Inferior parietal cortex (tissue), 1 donor: ENCODE data around the gene MIR17HG.
"Not testable (repeated sequence)": the region's sequence is repeated elsewhere in the genome, so short reads cannot be mapped to it uniquely, and the experiment has no call there.

Experiments
- DNase-seq: peaks from one replicate; pipeline ENCODE4 v3.0.0-alpha.2; 2016; ENCODE audit errors: extremely low spot score

MIR17HG gene

GRCh38 chr13:91347202-91347995, at the start of gene MIR17HG:
MIR17HG (plus strand) TSS chr13:91347687.
- DNase-seq: peak; percentile 91

GRCh38 chr13:91298060-91298459, 49.4 kb upstream of the MIR17HG start:
- DNase-seq: no peak

DNA sequence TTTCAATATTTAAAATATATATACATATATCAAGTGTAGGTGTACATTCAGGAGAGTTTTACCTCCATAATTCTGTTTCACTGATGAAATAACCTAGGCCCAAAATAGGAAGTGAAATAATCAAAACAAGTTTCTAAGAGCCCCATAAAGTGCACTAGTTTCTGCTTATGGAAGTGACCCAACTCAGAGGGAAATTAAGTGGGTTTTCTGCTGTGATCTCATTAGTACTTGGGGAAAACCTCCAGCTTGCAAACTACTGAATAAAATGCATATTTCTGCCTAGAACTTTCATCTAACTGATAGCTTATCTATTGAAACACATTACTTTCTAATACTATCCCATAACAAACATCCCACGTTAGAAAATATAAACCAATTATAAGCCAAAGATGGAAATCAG, 45.4 kb upstream of the MIR17HG start:
- no peak for DNase-seq

DNA sequence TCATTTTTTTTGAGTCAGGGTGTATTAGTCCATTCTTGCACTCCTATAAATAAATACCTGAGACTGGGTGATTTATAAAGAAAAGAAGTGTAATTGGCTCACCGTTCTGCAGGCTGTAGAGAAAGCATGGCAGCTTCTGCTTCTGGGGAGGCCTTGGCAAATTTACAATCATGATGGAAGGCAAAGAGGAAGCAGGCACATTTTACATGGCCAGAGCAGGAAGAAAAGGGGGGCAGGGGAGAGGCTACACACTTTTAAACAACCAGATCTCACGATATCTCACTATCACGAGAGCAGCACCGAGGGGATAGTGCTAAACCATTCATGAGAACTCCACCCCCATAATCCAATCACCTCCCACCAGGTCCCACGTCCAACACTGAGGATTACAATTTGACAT, 44.5 kb upstream of the MIR17HG start:
- DNase-seq: no peak

GRCh38 chr13:91304741-91305140, 42.7 kb upstream of the MIR17HG start:
- no peak for DNase-seq

GRCh38 chr13:91305652-91306051, 41.8 kb upstream of the MIR17HG start:
- no peak for DNase-seq

DNA sequence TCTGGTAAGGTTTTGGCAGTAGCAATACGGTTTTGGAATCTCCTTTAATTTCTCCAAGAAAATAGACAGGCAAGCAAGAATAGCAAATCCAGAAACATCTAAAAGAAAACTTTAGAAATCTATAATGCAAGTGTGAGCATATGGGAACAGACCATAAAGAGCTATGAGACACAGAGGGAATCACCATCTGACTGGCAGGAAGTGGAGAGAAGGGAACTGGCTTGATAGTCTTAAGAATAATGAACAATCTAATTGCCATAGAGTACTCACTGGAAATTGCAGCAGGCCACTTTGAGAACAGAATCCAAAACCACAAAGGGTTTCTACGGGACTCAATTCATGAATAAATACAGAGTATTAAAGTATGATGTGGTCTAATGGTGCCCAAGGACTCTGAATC, 39.6 kb upstream of the MIR17HG start:
- no peak for DNase-seq

- DNase-seq: no peak
Measured at GRCh38 chr13:91308299-91308698, 39.2 kb upstream of the MIR17HG start.

DNA sequence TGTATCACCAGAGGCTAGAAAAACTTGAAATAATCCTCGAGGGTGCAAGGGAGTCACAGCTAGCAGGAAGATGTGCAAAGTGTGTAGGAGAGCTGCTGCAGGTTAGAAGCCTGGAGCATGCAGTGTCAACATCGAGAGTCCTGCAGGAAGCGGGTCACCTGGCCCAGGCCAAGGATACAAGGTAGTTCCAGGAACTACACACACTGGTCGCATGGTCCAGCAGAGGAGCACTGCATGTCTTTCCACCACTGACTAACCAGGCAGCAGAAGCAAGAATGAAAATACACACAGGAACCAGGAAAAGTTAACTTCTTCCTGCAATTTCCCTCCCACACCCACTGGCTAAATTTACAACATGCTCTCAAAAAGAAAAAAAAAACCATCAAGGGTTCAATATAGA, 36.0 kb upstream of the MIR17HG start:
- no peak for DNase-seq

DNA sequence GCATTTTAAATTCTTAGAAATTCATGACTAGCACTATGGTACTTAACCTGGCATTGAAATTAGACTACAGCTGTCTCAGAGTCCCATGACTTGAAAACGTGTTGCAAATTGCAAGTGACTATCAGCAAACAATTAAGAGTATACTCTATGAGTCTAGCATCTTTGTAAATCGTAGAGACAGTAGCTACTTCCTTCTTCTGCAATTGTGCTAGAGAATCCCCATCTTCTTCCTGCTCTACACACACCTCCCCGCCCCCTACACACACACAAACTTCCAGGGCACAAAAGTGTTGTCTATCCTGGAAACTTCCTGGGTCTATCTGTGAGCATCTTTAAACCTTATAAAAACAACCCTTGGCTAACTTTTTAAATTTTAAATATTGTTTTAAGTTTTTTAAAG, 35.2 kb upstream of the MIR17HG start:
- no peak for DNase-seq

DNA sequence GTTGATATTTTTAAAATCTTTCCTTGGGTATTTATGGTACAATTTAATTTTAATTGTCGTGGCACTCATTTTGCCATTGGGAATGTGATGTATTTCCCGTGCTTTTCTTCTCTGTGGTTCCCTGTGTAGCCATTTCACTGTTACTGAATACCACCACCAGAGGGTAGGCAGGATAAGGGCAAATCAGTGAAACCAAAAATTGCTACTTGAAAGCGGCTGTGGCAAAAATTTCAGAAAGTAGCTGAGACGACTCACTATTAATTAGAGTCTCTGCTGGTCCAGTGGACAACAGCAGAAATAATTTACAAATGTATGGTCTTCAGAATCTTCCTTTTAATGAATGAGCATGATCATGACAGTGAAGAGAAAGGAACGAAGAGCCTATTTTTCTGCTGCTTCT, 34.4 kb upstream of the MIR17HG start:
- peak; percentile 53 for DNase-seq

DNA sequence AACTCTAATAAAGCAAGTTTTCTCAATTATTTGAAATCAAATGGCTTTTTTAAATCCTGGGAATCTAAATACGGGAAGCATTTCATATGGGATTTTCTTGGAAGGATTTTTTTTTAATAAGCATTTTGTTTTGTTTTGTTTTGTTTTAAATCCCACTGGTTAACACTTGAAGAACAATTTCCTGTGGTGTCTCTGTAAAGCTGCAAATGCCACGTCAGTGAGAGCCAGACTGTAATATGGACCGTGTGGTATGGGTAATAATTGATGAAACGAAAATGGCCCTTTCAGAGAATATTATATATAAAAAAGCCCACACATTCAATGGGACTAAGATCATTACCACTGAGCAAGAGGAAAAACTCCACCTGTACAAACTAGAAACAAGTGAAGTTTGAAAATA, 33.9 kb upstream of the MIR17HG start:
- DNase-seq: no peak

DNA sequence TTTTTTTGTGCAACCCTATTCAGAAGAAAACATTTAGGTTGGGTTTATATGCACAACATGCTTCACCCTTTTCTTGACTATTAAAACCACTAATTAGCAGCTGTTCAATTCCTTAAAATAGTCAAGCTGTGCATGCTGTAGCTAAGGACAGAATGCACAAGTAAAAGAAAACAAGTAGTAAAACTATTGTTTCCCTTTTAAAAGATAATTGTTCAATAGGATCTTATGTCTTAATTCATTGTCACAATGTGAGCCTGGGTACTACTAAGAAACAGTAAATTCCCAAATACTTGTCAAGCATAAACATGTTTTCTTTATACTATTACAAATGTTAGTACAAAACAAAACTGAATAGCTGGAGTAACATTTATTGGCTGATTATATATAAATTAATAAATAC, 32.6 kb upstream of the MIR17HG start:
- DNase-seq: no peak

DNA sequence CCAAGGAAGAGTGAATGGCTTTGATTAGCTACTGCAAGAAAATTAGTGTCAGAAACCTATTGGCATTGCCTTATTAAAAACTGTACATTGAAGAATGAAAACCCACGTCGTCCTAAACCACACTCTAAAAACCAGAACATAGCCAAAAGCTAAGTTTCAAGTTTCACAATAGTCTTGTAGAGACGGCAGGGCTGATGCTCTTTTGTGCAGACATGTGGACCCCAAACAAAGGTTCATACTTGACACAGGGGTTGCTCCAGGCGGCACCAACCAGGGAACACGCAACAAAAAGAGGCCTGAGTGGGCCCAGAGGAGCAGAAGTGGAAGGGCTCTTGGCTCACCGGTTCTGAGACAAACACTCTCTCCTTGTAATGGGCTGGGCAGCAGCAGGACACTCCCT, 28.6 kb upstream of the MIR17HG start:
- DNase-seq: no peak

GRCh38 chr13:91319996-91320395, 27.5 kb upstream of the MIR17HG start:
- DNase-seq: no peak

DNA sequence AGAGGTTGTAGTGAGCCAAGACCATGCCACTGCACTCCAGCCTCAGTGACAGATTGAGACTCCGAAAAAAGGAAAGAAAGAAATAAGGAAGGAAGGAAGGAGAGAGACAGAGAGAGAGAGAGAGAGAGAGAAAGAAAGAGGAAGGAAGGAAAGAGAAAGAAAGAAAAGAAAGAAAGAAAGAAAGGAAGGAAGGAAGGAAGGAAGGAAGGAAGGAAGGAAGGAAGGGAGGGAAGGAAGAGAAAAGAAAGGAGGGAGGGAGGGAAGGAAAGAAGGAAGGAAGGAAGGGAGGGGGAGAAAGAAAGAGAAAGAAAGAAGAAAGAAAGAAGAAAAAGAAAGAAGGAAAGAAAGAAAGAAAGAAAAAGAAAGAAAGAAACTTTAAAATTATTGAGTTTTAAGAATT, 26.5 kb upstream of the MIR17HG start:
- not testable (repeated sequence) for DNase-seq

- no peak for DNase-seq
Measured at GRCh38 chr13:91323349-91323748, 24.1 kb upstream of the MIR17HG start.

GRCh38 chr13:91326146-91326545, 21.3 kb upstream of the MIR17HG start:
- DNase-seq: no peak

GRCh38 chr13:91328726-91329125, 18.8 kb upstream of the MIR17HG start:
- DNase-seq: no peak

DNA sequence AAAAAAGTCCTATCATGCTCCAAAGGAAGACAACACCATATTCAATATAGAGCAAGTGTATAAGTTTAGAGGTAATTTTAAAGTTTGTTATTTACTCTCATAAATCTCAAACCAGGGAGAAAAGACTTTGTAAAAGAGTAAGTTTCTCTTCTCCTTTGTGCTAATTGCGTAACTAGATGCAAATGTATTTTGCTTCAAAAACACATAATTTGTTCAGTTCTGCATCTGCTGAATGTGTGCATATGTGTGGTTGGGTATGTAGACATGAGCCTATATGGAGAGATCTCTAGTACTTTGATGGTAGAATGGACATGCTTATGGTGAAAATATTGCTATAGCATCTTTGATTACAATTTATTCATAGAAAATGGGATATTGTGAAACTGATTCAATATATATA, 17.8 kb upstream of the MIR17HG start:
- DNase-seq: no peak

DNA sequence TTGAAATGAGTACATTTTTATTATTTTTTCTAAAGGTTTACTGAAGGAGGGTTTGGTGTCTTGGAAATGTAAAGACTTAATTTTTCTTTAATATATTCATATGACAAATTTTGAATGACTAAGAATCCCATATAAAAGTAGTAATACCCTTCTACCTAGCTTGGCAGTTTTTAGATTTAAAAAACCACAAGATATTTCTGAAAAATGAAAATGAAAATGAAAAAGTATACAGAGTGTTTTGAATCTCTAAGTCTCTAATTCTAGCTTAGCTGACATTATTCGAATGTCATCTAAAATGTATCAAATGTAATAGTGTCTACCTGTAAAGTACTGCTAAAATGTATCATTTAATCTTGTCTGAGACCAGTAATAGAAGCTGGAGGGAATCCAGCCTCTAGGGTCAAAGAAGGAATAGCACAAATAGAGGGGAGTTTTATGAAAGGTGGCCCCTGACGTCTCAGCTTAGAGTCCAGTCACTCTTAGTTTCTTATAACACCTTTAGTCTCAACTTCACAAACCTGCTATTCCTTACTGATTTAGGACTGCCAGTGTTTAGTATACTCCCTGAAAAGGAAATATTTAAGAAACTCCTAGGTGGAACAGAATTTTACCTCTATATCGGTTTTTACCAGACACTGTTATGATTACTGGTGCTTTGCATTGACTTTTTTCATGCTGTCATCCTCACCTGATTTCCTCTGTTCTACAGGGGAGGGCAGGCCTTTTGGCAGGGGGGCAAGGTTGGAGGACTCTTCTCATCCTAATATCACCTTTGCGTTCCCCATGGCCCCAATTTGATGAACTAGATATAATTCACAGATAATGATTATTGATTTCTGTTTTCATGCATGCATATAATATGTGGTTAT, 16.2 kb upstream of the MIR17HG start:
- DNase-seq: no peak

DNA sequence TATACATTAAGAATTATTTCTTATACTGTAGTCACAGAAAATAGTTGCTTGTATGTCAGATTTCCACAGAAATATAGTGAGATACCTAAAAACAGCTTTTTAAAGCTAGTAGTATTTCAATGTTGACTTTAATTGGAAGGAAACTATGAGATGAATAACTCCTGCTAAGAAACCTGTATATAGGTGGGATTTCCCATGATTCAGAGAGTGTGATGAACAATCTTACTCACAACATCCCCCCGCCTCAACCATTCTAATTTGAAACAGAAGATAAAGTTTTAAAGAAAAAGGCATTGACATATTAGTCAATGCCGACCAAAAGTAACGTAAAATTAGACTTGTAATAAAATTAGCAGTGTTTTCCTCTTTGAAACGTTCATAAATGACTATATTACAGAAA, 1.4 kb upstream of the MIR17HG start:
- DNase-seq: no peak

- DNase-seq: no peak
Measured at GRCh38 chr13:91346850-91347201, 661 bp upstream of the MIR17HG start.
